Glutamatergic neuron (in vitro differentiated cells): ENCODE results near the gene TKT. TPM values are rescaled to one million over a fixed set of nuclear protein-coding genes. Genes with fewer than 3 reads are reported as not detected.
"Not testable (repeated sequence)": the region's sequence is repeated elsewhere in the genome, so short reads cannot be mapped to it uniquely, and the experiment has no call there.

Experiments
- DNase-seq: peaks from one replicate; pipeline ENCODE4 v3.0.0; 2022
- H3K27ac Mint-ChIP-seq: one replicate; pipeline ENCODE4 v1.8.0; 2020; ENCODE audit warnings: mild to moderate bottlenecking, mixed read lengths, inconsistent platforms; ENCODE audit not compliant: unreplicated experiment
- H3K27me3 Mint-ChIP-seq: one replicate; pipeline ENCODE4 v1.8.0; 2020; ENCODE audit warnings: mild to moderate bottlenecking, moderate library complexity, mixed read lengths, inconsistent platforms; ENCODE audit not compliant: unreplicated experiment
- H3K36me3 Mint-ChIP-seq: one replicate; pipeline ENCODE4 v1.8.0; 2020; ENCODE audit warnings: mild to moderate bottlenecking, mixed read lengths, inconsistent platforms; ENCODE audit not compliant: unreplicated experiment
- H3K4me1 Mint-ChIP-seq: one replicate; pipeline ENCODE4 v1.8.0; 2020; ENCODE audit warnings: mild to moderate bottlenecking, low read depth, mixed read lengths, inconsistent platforms; ENCODE audit not compliant: unreplicated experiment
- H3K4me3 Mint-ChIP-seq: one replicate; pipeline ENCODE4 v1.8.0; 2020; ENCODE audit warnings: mild to moderate bottlenecking, mixed read lengths, inconsistent platforms; ENCODE audit not compliant: unreplicated experiment
- H3K9me3 Mint-ChIP-seq: one replicate; pipeline ENCODE4 v1.8.0; 2020; ENCODE audit warnings: mild to moderate bottlenecking, moderate library complexity, mixed read lengths, inconsistent platforms; ENCODE audit not compliant: unreplicated experiment
- CTCF ChIP-seq: fragments of 200-600 bp; sonication (generic); IDR thresholded peaks from one replicate; pipeline ENCODE4 v1.5.0; 2021; ENCODE audit not compliant: partially characterized antibody, unreplicated experiment
- total RNA-seq: library from RNA; stranded (reverse); fragmentation: NEBNext Ultra II Directional; extraction: Animal tissue kit (Norgen Biotek cat#: 25700); gene quantifications from one replicate; pipeline ENCODE4 v1.2.1, GENCODE V29; 2021; ENCODE audit not compliant: unreplicated experiment

Gene TKT
- total RNA-seq, 1 donor from 2014 or later = 265 TPM

GRCh38 chr3:53299611-53300023 lies 43.8 kb upstream of the TKT start:
- not testable (repeated sequence) for H3K27ac Mint-ChIP-seq, H3K4me1 Mint-ChIP-seq, H3K27me3 Mint-ChIP-seq, DNase-seq, H3K4me3 Mint-ChIP-seq, H3K36me3 Mint-ChIP-seq, H3K9me3 Mint-ChIP-seq
- peak; percentile 80 for TF ChIP-seq CTCF

GRCh38 chr3:53295410-53295809 lies 39.6 kb upstream of the TKT start:
- H3K36me3 Mint-ChIP-seq = no peaks in the 10 kb centered on the region
- no peaks in the 10 kb centered on the region for H3K4me1 Mint-ChIP-seq
- H3K27ac Mint-ChIP-seq = no peak overlapping the region
- DNase-seq = no peak
- TF ChIP-seq CTCF = no peak
- no peak overlapping the region for H3K4me3 Mint-ChIP-seq
- H3K9me3 Mint-ChIP-seq = no peaks in the 10 kb centered on the region
- no peaks in the 10 kb centered on the region for H3K27me3 Mint-ChIP-seq

GRCh38 chr3:53293867-53294266 lies 38.0 kb upstream of the TKT start:
- Mint-ChIP-seq H3K4me3 (no peak overlapping the region), H3K27ac (no peak overlapping the region), H3K27me3 (peaks cover 3% of the 10 kb centered on the region), H3K9me3 (no peaks in the 10 kb centered on the region), H3K36me3 (peaks cover 7% of the 10 kb centered on the region), H3K4me1 (no peaks in the 10 kb centered on the region)
- no peak for DNase-seq
- no peak for TF ChIP-seq CTCF

GRCh38 chr3:53288214-53288613 lies 32.4 kb upstream of the TKT start:
- no peaks in the 10 kb centered on the region for H3K9me3 Mint-ChIP-seq

GRCh38 chr3:53287131-53287629 lies 31.4 kb upstream of the TKT start:
- DNase-seq = no peak
- H3K27me3 Mint-ChIP-seq = peaks cover 5% of the 10 kb centered on the region
- H3K36me3 Mint-ChIP-seq = peaks cover 7% of the 10 kb centered on the region
- no peaks in the 10 kb centered on the region for H3K9me3 Mint-ChIP-seq
- peaks cover 2% of the 10 kb centered on the region for H3K4me1 Mint-ChIP-seq
- no peak for TF ChIP-seq CTCF
- H3K4me3 Mint-ChIP-seq = no peak overlapping the region
- no peak overlapping the region for H3K27ac Mint-ChIP-seq

More at GRCh38 chr3:53288214-53288613, 32.4 kb upstream of the TKT start:
- Mint-ChIP-seq H3K4me3 (no peak overlapping the region), H3K27ac (peak overlapping the region; percentile 15), H3K4me1 (peaks cover 2% of the 10 kb centered on the region), H3K27me3 (peaks cover 5% of the 10 kb centered on the region), H3K36me3 (peaks cover 7% of the 10 kb centered on the region)
- no peak for TF ChIP-seq CTCF
- no peak for DNase-seq
